ENCODE results near the gene CCNH.
A peak's percentile ranks its signal among the peaks of the same experiment; 100 is the strongest.

Gene CCNH

GRCh38 chr5:87413343-87413645 is 564 bp upstream of the CCNH start:
- peaks cover 30% of the 10 kb centered on the region for H3K36me3 Mint-ChIP-seq (ENCODE audit: low read depth)
- peak overlapping the region; percentile 95 for H3K27ac Mint-ChIP-seq
- H3K9me3 Mint-ChIP-seq = no peaks in the 10 kb centered on the region
- peak overlapping the region; percentile 97 for H3K4me3 Mint-ChIP-seq
- no peak for DNase-seq
- no peaks in the 10 kb centered on the region for H3K27me3 Mint-ChIP-seq
- no peak for ATAC-seq
- peaks cover 37% of the 10 kb centered on the region for H3K4me1 Mint-ChIP-seq

GRCh38 chr5:87411973-87412629 is 629 bp downstream of the CCNH start:
- Mint-ChIP-seq H3K27me3 (no peaks in the 10 kb centered on the region), H3K9me3 (no peaks in the 10 kb centered on the region), H3K36me3 (ENCODE audit: low read depth) (peaks cover 41% of the 10 kb centered on the region), H3K4me1 (peaks cover 47% of the 10 kb centered on the region), H3K4me3 (peak overlapping the region; percentile 97), H3K27ac (peak overlapping the region; percentile 95)
- ATAC-seq (peak; percentile 8), DNase-seq (peak; percentile 31)

DNA sequence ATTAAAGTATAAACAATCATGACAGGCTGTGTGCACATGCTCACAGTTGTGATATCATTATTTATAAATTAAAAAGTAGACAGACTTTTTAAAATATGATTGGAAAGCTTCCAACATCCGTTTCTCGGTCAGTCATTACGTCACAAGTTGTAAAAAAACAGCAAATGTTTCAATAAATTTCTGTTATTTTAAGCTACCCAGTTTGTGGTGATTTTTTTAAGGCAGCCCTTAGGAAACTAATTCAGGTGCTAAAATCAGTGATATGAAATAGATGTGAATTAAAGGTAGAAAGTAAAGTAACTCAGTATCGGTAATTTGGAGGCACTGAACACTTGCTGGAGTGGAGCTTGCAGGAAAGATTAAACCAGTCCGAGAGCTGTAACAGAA is 1.2 kb downstream of the CCNH start:
- Mint-ChIP-seq H3K27ac (peak overlapping the region; percentile 95), H3K36me3 (ENCODE audit: low read depth) (peaks cover 46% of the 10 kb centered on the region), H3K4me3 (peak overlapping the region; percentile 97), H3K9me3 (no peaks in the 10 kb centered on the region), H3K27me3 (no peaks in the 10 kb centered on the region), H3K4me1 (peaks cover 53% of the 10 kb centered on the region)
- ATAC-seq (no peak), DNase-seq (no peak)

- ATAC-seq = no peak
- peak overlapping the region; percentile 75 for H3K27ac Mint-ChIP-seq
- no peak for DNase-seq
- peak overlapping the region; percentile 97 for H3K4me3 Mint-ChIP-seq
- no peaks in the 10 kb centered on the region for H3K9me3 Mint-ChIP-seq
- H3K36me3 Mint-ChIP-seq (ENCODE audit: low read depth) = peaks cover 51% of the 10 kb centered on the region
- H3K4me1 Mint-ChIP-seq = peaks cover 58% of the 10 kb centered on the region
- H3K27me3 Mint-ChIP-seq = no peaks in the 10 kb centered on the region
Observed at GRCh38 chr5:87410931-87411330, 1.8 kb downstream of the CCNH start.

- peak overlapping the region; percentile 18 for H3K4me3 Mint-ChIP-seq
- H3K9me3 Mint-ChIP-seq = no peaks in the 10 kb centered on the region
- peaks cover 67% of the 10 kb centered on the region for H3K4me1 Mint-ChIP-seq
- H3K27ac Mint-ChIP-seq = peak overlapping the region; percentile 69
- H3K36me3 Mint-ChIP-seq (ENCODE audit: low read depth) = peaks cover 71% of the 10 kb centered on the region
- DNase-seq (no peak), ATAC-seq (no peak)
- H3K27me3 Mint-ChIP-seq = no peaks in the 10 kb centered on the region
Observed at GRCh38 chr5:87408204-87408603, 4.5 kb downstream of the CCNH start.

DNA sequence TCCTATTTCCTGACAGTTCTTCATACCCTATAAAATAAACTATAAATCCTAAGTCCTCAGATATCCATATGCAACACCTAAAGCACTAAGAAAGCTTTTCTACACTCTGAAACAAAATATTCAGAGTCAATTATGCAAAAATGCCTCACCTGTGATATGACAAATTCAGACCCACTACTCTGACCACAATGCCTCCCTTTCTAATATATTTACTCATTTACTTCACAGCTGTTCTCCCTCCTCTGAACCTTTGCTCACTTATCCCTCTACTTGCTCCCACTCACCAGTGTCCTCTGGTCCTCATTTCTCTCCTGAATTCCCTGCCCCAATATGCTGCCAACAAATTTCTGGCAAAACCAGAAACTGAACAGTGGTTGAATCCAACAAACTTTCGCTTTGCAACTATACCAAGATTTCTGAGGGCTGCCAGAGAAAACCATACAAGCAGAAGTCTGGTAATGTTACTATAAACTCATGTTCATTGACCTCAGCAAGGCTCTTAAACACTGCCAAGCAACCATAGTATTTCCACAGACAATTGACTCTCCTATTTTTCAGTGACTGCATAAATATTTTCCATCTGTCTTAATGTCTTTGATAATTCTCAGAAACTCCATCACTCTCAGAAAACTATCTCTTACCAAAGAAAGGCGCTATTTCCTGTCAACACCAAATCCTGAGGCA is 7.1 kb downstream of the CCNH start:
- Mint-ChIP-seq H3K4me3 (no peak overlapping the region), H3K27ac (peak overlapping the region; percentile 78), H3K27me3 (no peaks in the 10 kb centered on the region), H3K4me1 (peaks cover 55% of the 10 kb centered on the region), H3K36me3 (ENCODE audit: low read depth) (peaks cover 71% of the 10 kb centered on the region), H3K9me3 (no peaks in the 10 kb centered on the region)
- DNase-seq (no peak), ATAC-seq (peak; percentile 46)

- DNase-seq = no peak
- Mint-ChIP-seq H3K4me3 (no peak overlapping the region), H3K27me3 (no peaks in the 10 kb centered on the region), H3K9me3 (no peaks in the 10 kb centered on the region), H3K36me3 (ENCODE audit: low read depth) (peaks cover 74% of the 10 kb centered on the region), H3K27ac (no peak overlapping the region), H3K4me1 (peaks cover 56% of the 10 kb centered on the region)
- no peak for ATAC-seq
Observed at GRCh38 chr5:87404359-87404758, 8.4 kb downstream of the CCNH start.

DNA sequence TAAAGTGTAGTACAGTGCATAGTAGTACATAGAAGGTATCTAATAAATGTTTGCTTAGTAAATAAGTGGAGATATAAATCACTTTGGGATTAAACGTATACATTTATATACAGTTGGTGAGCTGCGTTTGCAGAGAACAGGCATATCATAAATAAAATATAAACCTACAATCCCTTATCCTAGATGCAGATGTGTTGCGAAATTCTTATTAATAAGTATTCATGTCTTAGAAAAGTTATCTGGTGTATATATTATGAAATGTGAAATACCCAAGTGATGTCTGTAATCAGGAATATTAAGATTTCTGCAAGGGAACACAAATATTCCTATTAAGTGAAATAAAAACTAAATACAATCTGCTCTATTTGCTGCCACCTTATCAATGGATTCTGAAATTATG is 8.8 kb downstream of the CCNH start:
- DNase-seq = no peak
- H3K27ac Mint-ChIP-seq = no peak overlapping the region
- no peak for ATAC-seq
- no peak overlapping the region for H3K4me3 Mint-ChIP-seq
- H3K36me3 Mint-ChIP-seq (ENCODE audit: low read depth) = peaks cover 73% of the 10 kb centered on the region
- H3K27me3 Mint-ChIP-seq = no peaks in the 10 kb centered on the region
- H3K9me3 Mint-ChIP-seq = no peaks in the 10 kb centered on the region
- peaks cover 54% of the 10 kb centered on the region for H3K4me1 Mint-ChIP-seq

DNA sequence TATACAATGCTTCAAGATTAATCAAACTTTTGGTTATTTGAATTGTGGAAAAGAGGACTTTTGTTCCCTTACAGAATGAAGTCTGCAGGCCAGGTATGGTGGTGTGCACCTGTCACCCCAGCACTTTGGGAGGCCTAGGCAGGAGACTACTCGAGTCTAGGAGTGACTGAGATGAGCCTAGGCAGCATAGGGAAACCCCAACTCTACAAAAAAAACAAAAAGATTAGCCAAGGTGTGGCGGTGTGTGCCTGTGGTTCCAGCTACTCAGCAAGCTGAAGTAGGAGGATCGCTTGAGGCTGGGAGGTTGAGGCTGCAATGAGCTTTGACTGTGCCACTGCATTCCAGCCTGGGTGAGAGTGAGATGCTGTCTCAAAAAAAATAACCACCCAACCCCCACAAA is 9.3 kb downstream of the CCNH start:
- DNase-seq (no peak), ATAC-seq (no peak)
- H3K4me3 Mint-ChIP-seq = no peak overlapping the region
- H3K36me3 Mint-ChIP-seq (ENCODE audit: low read depth) = peaks cover 71% of the 10 kb centered on the region
- no peaks in the 10 kb centered on the region for H3K27me3 Mint-ChIP-seq
- H3K27ac Mint-ChIP-seq = no peak overlapping the region
- H3K4me1 Mint-ChIP-seq = peaks cover 49% of the 10 kb centered on the region
- no peaks in the 10 kb centered on the region for H3K9me3 Mint-ChIP-seq

DNA sequence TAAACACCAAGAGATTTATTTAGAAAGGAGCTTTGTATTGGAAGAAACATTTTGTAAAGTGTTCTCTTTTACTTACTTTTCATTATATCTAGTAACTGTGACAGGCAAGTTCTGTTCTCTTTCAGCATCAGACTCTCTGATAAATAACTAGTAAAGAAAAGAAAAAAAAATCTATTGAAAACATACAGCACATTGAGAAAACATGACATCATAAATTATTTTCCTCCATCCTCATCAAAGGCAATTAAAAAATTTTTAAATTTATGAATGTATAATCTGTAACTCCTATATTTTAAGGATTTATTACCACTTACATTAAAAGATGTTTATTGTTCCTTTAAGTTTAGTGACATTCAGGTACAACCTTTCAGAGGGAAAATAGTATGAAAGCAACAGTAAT is 11.1 kb downstream of the CCNH start:
- Mint-ChIP-seq H3K4me3 (no peak overlapping the region), H3K27me3 (no peaks in the 10 kb centered on the region), H3K9me3 (no peaks in the 10 kb centered on the region), H3K36me3 (ENCODE audit: low read depth) (peaks cover 72% of the 10 kb centered on the region), H3K27ac (no peak overlapping the region), H3K4me1 (peaks cover 36% of the 10 kb centered on the region)
- no peak for ATAC-seq
- DNase-seq = no peak

DNA sequence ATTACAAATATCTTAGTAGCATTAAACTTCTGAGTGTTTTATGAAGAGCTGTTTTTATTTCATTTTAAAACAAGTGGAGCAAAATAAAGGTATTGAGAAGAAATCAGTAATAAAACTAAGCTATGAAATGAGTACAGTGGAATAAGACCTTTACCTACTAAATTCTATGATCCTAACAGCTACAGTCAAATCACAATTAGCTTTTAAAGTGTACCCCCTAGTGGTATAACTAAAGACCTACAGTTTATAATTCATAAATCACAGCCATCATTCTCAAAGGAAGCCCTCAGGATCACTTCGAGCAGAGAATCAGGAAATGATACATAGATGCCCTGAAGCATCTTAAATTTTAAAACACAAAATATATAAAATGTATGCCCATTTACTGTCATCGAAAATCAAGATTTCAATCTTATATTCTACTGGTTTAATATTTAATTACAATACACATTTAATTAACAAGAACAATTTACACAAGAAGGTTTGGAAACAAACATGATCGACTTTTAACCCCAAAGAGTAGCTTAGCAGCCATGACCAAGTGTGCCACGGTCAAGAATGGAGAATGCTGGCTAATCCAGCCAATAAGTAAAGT is 12.3 kb downstream of the CCNH start:
- no peaks in the 10 kb centered on the region for H3K9me3 Mint-ChIP-seq
- H3K27me3 Mint-ChIP-seq = no peaks in the 10 kb centered on the region
- H3K4me1 Mint-ChIP-seq = peaks cover 30% of the 10 kb centered on the region
- ATAC-seq (no peak), DNase-seq (no peak)
- no peak overlapping the region for H3K4me3 Mint-ChIP-seq
- H3K36me3 Mint-ChIP-seq (ENCODE audit: low read depth) = peaks cover 66% of the 10 kb centered on the region
- no peak overlapping the region for H3K27ac Mint-ChIP-seq

DNA sequence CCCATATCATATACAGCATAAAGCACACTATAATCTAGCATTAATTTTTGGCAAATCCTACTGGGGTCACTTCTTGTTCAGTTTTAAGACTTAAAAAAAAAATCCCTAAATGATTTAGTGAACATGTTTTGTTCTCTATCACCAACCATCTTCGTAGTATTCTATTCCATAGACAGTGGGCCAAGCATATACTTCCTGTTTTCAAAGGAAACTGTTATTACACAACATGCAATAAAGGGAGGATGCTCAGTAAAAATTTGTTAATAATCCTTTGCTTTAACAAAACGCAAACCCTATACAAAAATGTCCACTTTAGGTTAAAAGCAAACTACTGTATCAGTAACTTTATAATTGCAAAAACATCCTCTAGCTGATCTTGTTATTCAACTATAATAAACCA is 13.0 kb downstream of the CCNH start:
- Mint-ChIP-seq H3K27ac (no peak overlapping the region), H3K4me3 (no peak overlapping the region), H3K4me1 (peaks cover 29% of the 10 kb centered on the region), H3K27me3 (no peaks in the 10 kb centered on the region), H3K9me3 (no peaks in the 10 kb centered on the region), H3K36me3 (ENCODE audit: low read depth) (peaks cover 69% of the 10 kb centered on the region)
- ATAC-seq (no peak), DNase-seq (no peak)

DNA sequence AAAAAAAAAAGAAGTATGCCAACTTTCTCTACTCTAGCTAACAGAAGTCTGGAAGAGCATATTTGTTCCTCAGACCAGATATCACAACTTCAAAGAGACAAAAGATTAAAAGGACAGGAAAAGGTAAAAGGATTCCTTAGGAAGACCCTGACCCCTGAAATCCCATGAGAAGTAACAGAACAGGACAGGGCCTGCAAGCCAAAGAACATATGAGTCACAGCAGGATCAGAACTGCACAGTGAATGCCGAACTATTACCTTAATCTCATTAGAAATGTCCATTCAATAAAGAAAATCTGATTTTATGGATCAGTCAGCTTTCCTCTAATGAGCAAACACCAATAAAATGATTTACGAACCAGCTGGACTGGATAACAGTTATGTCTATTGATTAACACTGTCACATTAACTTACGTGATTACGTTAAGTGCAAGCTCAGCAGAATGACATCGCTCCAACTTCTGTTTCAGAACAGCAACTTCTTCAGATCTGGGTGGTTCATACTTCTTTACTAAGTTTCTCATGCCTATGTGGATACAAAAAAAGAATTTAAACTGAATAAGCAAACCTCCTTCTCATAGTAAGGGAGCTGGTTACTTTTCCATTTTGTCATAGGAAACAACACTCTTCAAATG is 13.6 kb downstream of the CCNH start:
- Mint-ChIP-seq H3K4me3 (no peak overlapping the region), H3K27ac (no peak overlapping the region), H3K36me3 (ENCODE audit: low read depth) (peaks cover 68% of the 10 kb centered on the region), H3K9me3 (no peaks in the 10 kb centered on the region), H3K4me1 (peaks cover 25% of the 10 kb centered on the region), H3K27me3 (no peaks in the 10 kb centered on the region)
- DNase-seq (no peak), ATAC-seq (no peak)

DNA sequence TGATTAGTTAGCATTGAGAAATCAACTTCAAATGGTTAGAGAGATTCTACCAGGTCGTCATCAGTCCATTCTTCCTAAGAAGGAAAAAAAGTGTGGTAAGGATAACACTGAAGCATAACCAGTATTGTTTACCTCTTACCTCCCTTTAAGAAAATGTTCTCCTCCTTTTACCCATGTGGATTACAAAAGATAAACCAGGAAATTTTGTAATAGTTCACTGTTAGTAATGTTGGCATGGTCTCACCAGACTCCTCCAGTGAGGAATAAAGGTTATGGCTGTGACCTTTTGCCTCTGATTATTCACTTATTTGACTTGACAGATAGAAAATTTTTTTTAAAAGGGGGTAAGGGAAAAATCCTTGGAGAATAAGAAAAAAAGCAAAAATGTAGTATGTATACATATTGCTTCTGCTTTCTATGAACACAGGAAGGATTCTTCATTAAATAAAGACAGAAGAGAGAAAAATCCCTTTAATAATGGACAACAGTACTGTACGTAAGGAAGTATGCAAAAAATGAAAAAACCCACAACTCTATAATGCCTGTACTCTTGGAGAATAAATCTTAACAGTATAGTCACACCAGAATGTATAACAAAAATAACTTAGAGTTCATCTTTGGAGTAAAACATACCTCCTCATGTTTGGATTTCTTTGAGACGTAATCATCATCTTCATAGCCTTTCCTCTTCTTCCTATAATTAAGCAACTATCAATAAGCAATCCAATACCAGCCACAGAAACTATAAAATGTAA is 18.1 kb downstream of the CCNH start:
- Mint-ChIP-seq H3K27me3 (no peaks in the 10 kb centered on the region), H3K4me3 (no peak overlapping the region), H3K4me1 (peaks cover 21% of the 10 kb centered on the region)

More for the DNA sequence above, 18.1 kb downstream of the CCNH start:
- peaks cover 70% of the 10 kb centered on the region for H3K36me3 Mint-ChIP-seq (ENCODE audit: low read depth)
- H3K27ac Mint-ChIP-seq = peak overlapping the region; percentile 67
- H3K9me3 Mint-ChIP-seq = no peaks in the 10 kb centered on the region
- DNase-seq (no peak), ATAC-seq (no peak)

Data from activated naive CD8-positive, alpha-beta T cell treated with anti-CD3 and anti-CD28 coated beads, Interleukin-2, amount 50 U/mL, for 24 hours (primary cell).